SKM-1 (cell line): ENCODE data around the gene PUM2.
A peak's percentile ranks its signal among the peaks of the same experiment; 100 is the strongest.

Experiments
- DNase-seq: peaks from one replicate; lab custom pipeline; 2025; ENCODE audit not compliant: unreplicated experiment; lab: John Stamatoyannopoulos, UW

The PUM2 gene

DNA sequence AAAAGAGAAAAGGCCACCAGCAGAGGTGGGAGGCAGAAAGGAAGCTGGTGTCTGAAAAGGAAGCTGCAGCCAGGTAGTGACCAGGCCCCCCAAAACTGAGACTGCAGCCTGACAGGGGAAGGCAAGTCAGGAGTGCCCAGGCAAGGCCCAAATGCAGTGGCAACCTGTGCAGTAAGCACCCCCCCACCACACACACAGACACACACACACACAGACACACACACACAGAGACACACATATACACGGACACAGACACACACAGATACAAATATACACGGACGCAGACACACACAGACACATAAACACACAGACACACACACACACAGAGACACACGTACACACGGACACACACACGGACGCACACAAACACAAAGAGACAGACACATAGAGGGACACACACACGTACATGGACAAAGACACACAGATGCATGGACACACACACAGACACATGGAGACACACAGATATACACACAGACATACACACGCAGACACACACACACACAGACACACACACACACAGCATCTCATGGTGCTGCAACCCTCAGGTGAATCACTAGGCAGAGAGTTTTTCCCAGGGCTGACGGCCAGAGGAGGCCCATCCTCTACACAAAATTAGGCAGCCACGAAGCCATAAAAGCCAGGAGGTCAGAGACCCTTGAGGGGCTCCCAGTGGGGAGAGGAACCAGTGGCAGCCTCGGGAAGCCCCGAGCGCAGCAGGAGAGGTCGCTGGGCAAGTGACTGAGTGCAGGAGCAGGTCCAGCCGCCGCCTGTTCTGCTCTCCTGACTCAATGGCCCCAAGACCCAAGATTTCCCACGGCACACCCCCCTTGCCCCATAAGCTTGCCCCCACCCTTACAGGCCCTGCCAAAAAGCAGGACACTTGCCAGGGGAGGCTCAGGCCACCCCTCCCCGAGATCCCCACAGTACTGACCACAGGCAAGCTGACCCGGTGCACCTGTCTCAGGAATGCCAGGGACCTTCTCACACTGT, 132.0 kb downstream of the PUM2 start:
- no peak for DNase-seq

DNA sequence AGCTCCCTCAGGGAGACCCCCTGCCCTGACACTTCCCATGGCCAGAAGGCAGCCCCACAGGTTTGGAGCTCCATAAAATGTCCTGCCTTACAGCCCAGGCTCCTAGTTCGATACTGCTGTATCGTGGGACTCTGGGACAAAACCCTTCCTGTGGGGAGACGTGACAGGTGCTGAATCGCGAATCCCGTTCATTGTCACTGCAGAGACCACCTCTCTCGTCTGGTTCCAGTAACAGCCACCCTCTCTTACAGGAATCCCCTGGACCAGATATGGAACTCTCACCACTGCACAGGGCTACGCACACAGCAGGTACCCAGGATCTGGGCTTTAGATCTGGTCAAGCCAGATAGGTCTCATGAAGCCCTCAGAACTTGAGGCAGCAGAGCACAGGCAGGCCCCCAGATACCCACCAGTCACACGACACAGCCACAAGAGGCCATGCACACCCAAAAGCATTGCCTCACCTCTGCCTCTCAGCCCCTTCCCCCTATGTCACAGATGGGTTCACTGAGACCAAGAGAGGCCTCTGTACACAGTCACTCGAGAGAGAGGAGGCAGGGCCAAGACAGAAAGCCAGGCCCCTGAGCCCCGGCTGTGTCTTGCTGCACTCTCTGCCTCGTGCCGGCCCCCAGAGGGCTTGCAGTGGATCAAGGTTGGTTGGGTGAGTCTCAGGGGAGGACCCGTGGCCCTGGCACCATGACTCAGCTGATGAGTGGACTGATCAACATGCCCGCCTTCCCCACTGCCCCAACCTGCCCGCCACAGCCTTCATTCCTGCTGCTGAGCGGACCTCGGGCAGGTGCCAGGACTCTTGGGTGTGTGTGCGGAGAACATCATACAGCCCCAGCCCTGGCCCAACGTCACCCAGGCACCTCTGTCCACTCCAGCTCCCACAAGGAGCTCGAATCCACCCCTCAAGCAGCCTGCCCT, 133.3 kb downstream of the PUM2 start:
- no peak for DNase-seq

DNA sequence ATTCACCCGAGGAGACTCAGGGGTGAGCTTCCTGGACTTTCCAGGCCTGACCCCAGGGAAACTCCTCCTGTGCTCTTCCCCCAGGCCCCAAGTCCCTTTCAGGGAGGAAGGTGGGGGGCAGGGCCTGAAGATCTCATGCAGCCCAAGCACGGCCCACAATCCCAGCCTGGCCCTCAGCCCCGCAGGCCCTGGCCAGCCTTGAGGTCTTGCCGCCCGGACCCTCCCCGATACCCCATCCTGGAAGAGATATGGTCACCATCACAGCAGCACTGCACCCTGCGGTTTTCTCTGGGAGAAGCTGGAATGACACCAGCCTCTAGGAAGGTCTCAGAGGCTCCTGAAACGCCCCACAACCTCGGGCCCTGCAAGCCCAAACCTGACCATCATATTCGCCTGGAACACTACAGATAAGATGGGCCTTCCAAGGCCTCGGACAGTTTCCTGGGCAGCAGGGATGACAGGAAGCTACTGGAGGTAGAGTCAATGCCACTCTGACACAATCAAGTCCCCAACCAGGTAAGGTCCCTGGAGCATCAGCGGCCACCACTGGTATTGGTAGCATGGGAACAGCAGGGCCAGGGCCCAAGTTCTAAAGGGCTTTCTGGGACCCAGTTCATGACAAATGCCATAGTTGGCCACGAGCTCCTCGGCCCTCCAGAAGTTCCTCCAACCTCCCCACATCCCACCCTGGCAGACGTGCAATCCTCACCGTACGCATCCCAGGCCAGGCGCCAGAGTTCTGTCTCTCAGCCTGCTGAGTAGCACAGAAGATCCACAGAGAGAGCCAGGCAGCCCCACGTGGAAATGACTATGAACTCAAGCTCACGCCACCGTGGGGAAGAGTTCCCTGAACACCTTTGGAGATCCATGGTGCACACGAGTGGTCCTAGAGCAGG, 134.3 kb downstream of the PUM2 start:
- DNase-seq: no peak

DNA sequence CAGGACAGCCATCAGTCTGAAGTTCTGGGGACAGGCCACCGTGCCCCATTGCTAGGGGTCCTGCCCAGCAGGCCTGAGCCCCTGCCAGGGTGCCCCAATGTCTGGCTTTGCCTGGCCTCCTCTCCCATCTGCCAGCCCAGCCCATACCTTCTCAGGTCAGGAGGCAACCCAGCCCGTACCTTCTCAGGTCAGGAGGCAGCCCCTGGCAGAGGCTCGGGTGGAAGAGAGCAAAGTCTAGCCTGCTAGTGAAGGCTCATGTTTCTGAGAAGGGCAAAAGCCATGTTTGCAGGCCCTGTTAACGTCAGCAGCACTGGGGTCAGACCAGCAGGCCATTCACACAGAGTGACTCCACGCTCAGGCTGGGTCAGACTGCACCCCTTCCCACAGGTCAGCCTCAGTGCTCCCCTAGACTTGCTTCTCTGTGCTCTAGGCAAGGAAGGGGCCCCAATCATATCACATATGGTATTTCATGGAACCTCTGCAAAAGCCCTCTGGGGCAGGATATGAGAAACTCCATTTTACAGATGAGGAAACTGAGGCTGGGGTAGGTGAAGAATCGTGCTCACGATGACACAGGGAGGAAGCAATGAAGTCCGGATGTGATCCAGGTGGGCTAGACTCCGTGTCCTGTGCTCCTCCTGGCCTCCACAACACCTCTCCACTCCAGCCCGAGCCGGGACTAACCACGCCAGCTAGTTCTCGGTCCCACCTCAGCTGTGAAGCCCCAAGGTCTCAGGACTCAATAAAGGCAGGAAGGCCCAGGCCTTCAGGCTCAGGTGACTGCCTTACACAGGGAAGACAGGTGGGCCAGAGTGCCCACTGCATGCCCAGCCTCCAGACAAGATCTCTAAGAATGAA, 135.2 kb downstream of the PUM2 start:
- DNase-seq: no peak

DNA sequence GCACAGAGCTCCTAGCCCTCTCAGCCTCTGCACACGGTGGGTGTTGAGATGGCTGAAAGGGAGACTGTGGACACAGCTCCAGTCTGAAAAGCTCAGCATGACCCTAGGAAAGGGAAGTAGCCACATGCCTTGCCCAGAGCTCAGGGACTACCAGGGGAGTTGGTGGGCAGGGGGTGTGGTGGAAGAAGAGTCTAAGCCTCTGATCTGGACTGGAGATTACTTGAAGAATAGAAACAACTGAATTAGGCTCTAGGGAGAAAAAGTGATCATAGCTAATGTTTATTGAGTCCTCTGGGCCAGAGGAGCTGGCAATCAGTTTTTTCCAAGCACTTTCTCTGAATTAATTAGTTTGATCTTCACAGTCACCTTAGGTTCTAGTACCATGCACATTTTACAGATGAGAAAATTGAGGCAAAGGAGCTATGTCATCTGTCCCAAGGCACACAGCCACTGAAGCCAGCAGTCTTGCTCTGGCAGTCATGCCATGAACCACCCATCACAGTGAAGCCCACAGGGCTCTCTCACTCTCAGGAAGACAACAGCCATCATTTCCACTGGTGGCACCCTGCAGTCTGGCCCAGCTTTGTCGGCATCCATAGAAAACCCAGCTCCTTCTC, 136.0 kb downstream of the PUM2 start:
- no peak for DNase-seq

DNA sequence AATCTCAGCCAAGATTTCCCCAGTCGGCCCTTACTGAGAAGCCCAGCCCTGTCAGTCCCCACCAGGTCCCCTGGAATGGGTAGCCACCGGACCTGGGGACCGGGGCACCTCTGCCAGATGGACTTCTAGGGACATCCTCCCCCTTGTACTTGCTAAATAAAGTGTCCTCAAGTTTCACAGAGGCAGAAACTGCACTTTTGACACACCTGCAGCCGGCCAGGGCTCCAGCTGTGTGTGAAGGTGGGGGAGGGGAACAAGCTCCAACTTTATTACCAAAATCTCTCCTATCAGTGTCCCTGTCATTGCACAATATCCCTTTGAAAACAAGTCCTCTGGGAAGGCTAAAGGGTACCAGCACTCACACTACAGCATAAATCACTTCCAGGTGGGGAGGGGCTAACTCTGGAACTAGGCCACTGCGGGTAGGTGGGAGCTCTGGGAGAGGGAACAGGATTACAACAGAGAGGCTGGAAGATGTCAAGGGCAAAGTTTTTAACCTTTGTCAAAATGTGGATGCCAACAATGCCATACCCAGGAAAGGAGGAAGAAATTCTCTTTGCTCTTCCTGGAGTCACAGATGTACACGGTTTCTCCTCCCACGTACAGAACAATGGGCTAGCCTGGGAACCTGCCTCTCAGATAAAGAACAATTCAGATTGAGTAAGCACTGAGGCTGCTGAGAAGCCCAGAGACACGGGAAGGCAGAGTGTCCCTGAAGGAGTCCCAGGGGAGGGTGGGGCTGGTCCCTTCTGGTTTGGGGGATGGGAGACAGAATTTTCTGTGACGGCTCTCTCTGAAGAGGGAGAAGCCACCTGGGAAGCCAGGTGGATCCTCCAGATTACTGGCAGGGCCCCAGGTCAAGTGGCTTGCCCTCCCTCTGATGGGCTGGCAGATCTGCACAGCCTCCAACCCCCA, 136.7 kb downstream of the PUM2 start:
- DNase-seq: no peak

DNA sequence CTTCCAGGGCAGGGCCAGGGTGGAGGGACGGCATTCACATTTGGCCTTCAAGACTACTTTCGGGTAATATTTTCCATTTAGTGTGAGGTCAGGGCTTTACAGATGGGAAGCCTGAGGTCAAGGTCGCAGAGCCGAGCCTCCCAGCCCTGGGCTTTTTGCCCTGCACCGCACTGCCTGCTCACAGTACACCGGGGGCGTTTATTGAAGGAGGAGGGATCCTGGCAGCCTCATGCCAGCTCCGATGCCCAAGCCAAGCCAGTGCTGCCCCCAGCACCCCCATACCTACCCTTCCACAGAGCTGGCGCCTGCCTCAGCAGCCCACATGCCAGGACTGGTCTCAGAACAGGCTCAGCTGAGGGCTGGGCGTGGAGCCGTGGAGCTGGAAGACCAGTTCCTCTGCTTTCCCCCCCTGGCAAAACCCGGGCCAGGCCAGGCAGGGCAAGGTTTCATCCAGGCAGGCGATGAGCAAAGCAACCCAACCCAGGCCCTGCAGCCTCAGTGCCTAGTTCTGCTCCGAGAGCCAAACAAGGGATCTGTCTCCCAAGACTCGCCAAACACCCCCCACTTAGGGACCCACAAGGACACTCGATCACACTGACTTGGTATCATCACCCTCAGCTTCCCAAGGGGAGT, 137.7 kb downstream of the PUM2 start:
- no peak for DNase-seq

DNA sequence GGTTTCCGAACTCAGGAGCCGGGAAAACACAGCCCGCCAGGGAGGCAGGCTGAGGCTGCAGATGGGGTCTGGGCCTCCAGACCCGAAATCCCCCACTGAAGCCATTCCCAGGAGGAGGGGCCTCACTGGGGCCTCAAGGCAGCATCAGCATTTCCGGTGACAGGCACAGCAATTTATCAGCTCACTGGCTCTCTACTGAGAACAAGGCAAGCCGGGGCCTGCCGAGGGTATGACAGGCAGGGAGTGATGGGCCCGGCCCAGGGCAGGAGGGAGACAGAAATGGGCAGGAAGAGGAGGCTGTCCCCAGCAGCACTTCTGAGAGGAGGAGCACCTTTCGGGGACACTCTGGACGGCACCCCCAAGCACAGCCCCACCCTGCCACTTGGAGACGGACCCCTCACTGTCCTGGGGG, 138.2 kb downstream of the PUM2 start:
- no peak for DNase-seq

DNA sequence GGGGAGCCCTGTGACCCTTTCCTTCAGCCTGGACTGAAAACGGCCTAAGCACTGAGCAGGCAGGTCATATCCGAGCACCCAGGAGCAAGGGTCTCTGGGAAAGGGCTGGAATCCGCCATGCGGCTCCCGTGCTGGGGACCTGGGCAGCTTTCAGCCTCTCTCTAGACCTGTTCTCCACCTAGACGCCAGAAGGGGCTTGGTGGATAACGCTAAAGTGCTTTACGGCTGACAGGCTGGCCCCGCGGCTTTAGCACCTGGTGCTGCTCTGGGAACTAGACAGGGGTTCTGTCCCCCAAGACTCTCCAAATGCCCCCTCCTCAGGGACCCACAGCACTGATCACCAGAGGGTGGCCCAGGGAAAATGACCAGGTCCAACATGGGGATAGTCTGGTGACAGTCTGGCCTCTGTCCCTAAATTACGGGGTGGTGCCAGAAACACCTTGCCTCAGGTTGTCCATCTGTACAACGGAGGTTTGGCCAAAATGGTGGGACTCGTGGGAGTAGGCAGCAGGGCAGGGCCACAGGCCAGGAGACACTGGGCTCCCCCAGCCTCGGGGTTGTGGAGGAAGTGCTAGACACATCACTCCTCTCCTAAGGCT, 138.7 kb downstream of the PUM2 start:
- DNase-seq: no peak

DNA sequence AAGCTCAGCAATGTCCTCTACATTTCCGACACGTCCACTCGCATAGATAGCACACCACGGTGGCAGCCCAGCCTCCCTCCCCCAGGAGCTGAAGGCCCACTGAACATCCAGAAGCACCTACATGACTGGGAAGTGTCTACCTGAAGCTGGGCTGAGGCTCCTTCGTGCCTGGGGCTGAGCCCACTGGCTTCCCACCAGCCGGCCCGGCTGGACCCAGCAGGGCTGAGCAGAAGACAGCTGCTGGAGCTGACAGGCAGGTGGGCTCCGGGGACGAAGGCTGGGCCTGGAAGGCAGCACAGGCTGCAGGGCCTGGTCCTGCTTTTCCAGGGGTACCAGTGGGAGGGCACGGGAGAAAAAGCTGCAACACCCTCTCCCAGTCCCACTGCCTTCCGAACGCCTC, 139.2 kb downstream of the PUM2 start:
- no peak for DNase-seq

DNA sequence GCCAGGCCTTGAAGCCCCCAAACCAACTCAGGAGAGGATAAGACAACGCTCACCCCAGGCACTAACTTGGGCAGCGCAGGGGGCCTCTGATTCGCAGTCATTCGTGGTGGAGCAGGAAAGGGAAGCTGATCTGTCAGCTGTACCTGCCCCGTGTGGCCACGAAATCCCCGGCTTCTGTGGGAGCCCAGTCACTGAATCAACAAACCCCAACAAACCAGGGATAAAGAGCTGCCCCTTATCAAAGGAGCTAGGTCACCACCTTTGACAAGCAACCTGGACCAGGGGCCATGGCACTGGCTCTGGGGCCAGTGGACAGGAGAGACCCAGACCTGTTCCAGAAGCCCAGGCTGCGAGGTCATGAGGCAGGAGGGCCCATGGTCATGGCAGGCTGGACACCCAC, 140.2 kb downstream of the PUM2 start:
- no peak for DNase-seq

DNA sequence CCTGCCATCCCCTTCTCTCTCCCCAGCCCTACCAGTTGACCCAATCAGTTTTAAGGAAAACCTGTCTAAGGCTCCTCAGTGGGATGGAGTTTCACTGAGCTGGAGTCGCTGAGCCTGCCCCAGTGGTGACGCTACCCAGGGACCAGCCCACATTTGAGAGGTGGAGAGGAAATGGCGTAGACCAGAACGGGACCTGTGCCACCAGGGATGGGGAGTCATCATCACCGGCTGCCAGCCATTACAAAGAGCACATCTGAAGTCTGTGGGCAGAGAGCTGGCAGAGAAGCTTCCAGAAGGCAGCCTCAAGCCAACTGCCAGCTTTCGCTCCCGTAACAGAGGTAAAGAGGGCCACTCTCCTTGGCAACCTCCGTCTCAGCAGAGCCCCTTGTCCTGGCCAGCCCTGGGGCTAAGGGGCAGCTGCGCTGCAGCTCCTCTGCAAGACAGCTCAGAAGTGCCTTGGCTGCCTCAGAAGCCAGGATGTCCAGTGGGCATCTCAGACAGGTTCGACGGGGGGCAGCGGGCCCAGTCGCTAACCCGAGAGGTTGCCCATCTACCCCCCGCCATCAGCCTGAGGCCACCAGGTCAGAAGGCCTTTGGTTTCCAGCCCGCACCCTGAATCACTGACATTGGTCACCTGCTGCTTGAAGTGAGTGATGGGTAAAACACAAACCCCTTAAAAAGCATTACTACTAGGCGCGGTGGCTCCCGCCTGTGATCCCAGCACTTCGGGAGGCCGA, 141.1 kb downstream of the PUM2 start:
- DNase-seq: no peak

DNA sequence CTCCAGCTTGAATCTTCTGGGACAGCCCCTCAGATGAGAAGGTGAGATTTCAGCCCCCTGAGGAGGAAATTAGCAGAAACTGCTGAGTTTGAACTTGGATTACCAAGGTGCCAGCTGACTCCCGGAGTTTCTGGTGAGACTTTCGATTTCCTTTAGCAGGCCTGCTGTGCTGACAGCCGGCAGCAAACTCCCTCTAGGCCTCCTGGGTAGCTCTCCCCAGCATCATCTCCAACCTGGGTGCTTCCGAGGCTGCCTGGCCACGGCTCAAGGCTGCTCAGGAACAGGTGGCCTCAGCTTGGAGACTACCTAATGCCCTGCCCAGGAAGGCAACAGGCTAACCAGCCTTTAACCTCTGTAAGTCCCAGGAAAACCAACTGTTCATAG, 142.2 kb downstream of the PUM2 start:
- DNase-seq: no peak

DNA sequence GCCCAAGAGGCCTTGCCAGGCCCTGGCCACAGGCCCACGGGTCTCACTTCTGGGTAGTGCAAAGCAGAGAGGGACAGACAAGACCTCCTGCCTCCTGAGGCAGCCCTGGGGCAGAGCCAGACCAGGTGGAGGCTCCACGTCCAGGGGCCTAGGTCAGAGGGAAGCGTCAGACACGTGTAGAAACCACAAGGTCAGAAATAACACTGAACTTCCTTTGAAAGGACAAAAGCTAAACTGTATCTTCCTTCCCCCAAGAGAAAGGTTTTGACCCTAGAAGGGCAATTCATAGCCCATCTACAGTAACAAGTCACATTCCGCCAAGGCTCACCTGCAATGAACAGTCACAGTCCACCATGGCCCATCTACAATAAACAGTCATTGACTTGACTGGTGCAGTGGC, 143.6 kb downstream of the PUM2 start:
- peak; percentile 18 for DNase-seq

DNA sequence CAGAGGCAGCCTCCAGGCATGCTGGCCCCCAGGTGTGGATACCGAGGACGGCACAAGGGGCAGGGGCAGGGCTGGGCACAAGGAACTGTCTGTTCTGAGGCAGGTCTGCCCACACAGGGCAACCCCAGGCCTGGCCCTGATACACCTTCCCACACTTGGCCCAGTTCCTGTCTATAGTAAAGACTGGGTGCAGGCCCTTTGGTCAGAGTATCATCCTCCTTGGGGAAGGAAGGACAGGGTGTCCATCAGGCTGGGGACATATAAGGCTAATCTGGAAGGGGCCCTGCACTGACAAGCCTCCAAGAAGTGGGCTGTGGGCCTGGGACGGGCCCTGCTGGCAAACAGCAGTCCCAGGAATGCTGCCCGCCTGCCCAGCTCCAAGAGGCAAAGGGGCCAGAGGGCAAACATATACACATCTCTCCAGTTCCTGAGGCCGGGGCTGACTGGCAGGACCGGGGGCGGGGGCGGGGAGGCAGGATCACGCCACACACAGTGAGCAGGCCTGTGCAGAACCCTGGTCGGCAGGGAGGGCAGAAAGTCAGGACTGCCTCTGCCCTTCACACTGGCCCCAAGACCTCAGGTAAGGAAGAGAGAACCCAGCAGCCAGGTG, 144.6 kb downstream of the PUM2 start:
- no peak for DNase-seq

DNA sequence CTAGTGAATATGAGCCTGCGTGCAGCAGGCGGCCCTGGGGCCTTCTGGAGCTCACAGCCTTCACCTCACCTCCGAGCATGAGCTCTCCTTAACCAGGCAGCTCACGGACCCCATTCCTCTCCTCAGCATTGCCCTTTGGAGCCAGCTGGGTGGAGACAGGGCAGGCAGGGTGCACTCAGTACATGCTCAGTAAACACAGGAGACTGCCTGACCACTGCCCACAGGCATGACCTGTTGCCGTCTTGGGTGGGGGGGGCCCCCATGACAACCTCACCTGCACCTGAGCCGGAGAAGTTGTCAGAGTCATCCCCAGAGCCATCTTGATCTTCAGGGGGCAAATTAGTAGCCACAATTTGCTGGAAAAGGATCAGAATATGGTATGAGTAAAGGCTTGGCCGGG, 145.6 kb downstream of the PUM2 start:
- DNase-seq: no peak
